ENCODE data around the gene DBH.

The DBH gene

GRCh38 chr9:133684121-133684935 is 48.2 kb downstream of the DBH start:
- TF ChIP-seq SPI1 (IDR thresholded peaks at IDR 0.05; ENCODE audit: borderline replicate concordance, low read depth) = no peak
- TF ChIP-seq GABPA (IDR thresholded peaks at IDR 0.05; ENCODE audit: low read depth) = no peak
- TF ChIP-seq POLR2AphosphoS5 (IDR thresholded peaks at IDR 0.05; ENCODE audit: low read depth) = no peak
- no peak for TF ChIP-seq REST (IDR thresholded peaks at IDR 0.05; ENCODE audit: insufficient replicate concordance, low read depth)
- TF ChIP-seq CTCF (IDR thresholded peaks at IDR 0.05; ENCODE audit: insufficient read depth, low read length) = no peak
- H3K27ac ChIP-seq (replicated peaks) = no peak overlapping the region
- no peak for DNase-seq (ENCODE audit: low read depth in 1 of 2, low spot score in 1 of 2)
- no peaks in the 10 kb centered on the region for H3K27me3 ChIP-seq (ENCODE audit: insufficient read depth, poor library complexity, severe bottlenecking)
- no peak overlapping the region for H3K4me3 ChIP-seq (replicated peaks; ENCODE audit: insufficient read depth, low read length)

- no peak overlapping the region for H3K27ac ChIP-seq (replicated peaks)
- H3K27me3 ChIP-seq (ENCODE audit: insufficient read depth, poor library complexity, severe bottlenecking) = no peaks in the 10 kb centered on the region
- no peak for DNase-seq (ENCODE audit: low read depth in 1 of 2, low spot score in 1 of 2)
- H3K4me3 ChIP-seq (replicated peaks; ENCODE audit: insufficient read depth, low read length) = no peak overlapping the region
- TF ChIP-seq SPI1 (IDR thresholded peaks at IDR 0.05; ENCODE audit: borderline replicate concordance, low read depth) (no peak), CTCF (IDR thresholded peaks at IDR 0.05; ENCODE audit: insufficient read depth, low read length) (no peak)
These were observed 48.8 kb downstream of the DBH start for GRCh38 chr9:133684936-133685361.

GRCh38 chr9:133685653-133686609 is 49.8 kb downstream of the DBH start:
- no peaks in the 10 kb centered on the region for H3K27me3 ChIP-seq (ENCODE audit: insufficient read depth, poor library complexity, severe bottlenecking)

More at GRCh38 chr9:133685653-133686609, 49.8 kb downstream of the DBH start:
- no peak for DNase-seq (ENCODE audit: low read depth in 1 of 2, low spot score in 1 of 2)
- no peak overlapping the region for H3K27ac ChIP-seq (replicated peaks)
- TF ChIP-seq SPI1 (IDR thresholded peaks at IDR 0.05; ENCODE audit: borderline replicate concordance, low read depth) = no peak
- no peak for TF ChIP-seq REST (IDR thresholded peaks at IDR 0.05; ENCODE audit: insufficient replicate concordance, low read depth)
- no peak for TF ChIP-seq GABPA (IDR thresholded peaks at IDR 0.05; ENCODE audit: low read depth)
- TF ChIP-seq CTCF (IDR thresholded peaks at IDR 0.05; ENCODE audit: insufficient read depth, low read length) = no peak
- no peak for TF ChIP-seq POLR2AphosphoS5 (IDR thresholded peaks at IDR 0.05; ENCODE audit: low read depth)
- H3K4me3 ChIP-seq (replicated peaks; ENCODE audit: insufficient read depth, low read length) = no peak overlapping the region
